Fibroblast of peridontal ligament (primary cell): ENCODE data around the gene ZNF561.
"Not testable (repeated sequence)": the region's sequence is repeated elsewhere in the genome, so short reads cannot be mapped to it uniquely, and the experiment has no call there.

ENCODE experiments used
- DNase-seq: peaks from one replicate; pipeline ENCODE4 v3.0.0-alpha.2; 2010; ENCODE audit errors: extremely low read depth

ZNF561 gene

DNA sequence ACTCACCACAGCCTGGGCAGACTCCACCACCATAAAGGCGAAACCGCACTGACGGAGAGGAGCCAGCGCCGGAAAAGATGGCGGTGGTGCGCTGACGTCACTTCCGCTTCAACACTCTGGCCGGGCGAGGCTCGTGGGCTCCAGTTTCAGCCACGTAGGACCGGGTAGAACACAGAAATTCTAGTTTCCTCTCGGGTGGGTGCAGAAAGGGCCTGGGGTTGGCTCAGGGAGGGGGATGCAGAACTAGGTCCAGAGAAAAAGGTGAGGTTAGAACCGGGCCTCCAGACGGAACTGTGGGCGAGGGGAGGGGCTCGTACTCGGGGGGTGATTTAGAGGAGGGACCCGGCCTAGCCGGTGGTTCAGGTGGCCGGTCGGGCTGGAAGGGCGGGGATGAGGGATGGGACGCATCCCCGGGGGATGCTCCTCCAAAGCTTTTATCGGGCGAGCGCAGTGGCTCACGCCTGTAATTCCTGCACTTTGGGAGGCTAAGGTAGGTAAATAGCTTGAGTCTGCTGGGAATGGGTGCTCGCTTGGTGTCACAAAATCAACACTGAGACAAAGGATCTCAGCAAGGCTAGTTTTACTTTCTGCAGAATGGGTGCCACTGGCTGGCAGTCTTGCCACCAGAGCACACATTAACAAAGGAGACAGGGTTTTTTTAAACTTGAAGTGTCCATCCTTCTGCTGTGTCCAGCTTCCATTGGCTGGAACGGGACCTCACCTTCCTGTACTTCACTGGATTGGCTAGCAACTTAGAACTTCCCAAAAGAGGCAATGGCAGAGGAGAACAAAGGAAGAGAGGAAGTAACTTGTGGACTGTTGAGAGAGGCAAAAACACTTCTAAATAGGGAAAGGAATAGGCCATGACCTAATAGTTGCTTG is at the start of gene ZNF561:
Gene ZNF561, minus strand, starts transcription at position 77 of the 882 bp plus-strand sequence. CDS start 1,776 bp downstream, outside the sequence.
- DNase-seq, result peak; percentile 91

DNA sequence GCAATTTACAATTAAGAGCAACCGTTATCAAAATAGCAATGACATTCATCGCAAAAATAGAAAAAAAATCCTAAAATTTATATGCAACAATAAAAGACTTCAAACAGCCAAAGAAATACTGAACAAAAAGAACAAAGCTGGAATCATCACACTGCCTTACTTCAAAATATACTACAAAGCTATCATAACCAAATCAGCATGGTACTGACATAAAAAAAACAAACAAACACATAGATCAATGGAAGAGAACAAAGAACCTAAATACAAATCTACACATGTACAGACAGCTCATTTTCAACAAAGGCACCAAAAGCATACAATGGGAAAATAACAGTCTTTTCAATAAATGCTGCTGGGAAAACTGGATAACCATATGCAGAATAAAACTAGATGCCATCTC is 47.5 kb upstream of the ZNF561 start:
- no peak for DNase-seq

DNA sequence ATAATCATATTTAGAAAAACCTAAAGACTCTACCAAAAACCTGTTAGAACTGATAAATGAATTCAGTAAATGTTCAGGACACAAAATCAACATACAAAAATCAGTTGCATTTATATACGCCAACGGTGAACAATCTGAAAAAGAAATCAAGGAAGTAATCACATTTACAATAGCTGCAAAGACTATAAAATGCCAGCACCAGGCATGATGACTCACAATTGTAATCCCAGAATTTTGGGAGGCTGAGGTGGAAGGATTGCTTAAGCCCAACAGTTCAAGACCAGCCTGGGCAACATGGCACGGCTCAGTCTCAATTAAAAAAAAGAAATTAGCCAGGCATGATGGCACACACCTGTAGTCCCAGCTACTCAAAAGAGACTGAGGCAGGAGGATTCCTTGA is 46.9 kb upstream of the ZNF561 start:
- no peak for DNase-seq

DNA sequence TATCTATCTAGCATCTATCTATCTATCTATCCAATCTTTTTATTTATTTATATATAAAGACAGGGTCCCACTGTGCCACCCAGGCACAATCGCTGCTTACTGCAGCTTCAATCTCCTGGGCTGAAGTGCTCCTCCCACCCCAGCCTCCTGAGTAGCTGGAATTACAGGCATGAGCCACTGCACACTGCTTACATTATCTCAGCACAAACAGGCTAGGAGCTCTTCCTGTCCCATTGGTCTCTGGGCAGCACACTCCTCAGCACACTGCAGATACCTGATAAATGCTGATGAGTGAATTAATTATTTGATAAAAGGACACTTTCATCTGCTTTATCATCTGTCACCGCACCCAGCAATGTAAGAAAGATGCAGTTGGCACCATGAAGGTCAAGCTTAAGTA is 37.7 kb upstream of the ZNF561 start:
- DNase-seq, result no peak

DNA sequence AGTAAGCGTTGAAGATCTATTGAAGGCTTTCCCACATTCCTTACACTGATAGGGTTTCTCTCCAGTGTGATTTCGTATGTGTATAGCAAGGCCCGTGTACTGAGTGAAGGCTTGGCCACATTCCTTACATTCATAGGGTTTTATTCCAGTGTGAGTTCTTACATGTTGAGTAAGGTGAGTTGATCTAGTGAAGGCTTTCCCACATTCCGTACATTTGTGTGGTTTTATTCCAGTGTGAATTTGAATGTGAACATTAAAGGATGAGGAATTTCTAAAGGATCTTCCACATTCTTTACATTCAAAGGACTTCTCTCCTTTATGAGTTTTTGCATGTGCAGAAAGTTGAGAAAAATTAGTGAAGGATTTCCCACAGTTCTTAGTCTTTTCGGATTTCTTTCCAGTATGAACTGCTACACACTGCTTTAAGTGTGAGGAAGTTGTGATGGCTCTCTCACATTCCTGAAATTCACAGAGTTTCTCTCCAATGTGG is 32.1 kb upstream of the ZNF561 start:
- DNase-seq, result not testable (repeated sequence)

DNA sequence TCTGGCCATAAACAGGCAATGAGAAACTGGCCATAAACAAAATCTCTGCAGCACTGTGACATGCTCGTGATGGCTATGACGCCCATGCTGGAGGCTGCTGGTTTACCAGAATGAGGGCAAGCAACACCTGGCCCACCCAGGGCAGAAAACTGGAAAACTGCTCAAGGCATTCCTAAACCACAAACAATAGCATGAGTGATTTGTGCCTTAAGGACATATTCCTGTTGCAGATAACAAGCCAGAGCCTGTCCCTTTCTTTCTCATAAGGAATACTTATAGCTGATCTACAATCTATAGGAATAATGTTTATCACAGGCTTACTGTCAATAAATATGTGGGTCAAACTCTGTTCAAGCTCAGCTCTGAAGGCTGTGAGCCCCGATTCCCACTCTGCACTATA is 30.4 kb upstream of the ZNF561 start:
- DNase-seq, result not testable (repeated sequence)

DNA sequence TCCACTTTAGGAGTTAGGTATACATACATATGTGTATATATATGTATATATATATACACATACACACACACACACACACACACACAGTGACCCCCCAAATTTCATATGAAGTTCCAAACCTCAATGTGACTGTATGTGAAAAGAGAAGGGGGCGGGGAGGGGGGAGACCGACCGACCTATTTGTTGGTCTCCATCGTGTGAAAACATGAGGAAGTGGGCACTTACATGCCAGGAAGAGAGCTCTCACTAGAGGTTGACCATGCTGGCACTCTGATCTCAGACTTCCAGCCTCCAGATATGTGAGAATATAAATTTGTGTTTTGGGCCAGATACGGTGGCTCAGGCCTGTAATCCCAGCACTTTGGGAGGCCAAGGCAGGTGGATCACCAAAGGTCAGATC is 29.3 kb upstream of the ZNF561 start:
- no peak for DNase-seq

DNA sequence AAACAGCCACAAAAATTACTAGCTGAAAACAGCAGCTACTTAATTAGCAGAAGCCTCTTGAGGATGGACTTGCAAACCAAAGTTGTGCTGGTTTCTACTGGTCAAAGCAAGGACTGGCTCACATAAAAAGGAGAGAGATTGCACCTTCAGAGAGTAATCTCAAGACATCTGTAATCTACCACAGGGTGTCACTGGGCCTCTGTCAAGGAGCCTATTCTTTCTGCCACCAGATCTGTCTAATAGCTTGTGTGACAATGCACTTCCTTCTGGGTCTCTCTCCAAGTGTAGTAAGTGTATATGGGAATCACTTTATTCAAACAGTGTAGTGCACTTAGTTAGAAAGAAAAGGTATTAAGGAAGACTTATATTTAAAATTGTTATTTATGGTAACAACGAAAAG is 24.4 kb upstream of the ZNF561 start:
- no peak for DNase-seq

DNA sequence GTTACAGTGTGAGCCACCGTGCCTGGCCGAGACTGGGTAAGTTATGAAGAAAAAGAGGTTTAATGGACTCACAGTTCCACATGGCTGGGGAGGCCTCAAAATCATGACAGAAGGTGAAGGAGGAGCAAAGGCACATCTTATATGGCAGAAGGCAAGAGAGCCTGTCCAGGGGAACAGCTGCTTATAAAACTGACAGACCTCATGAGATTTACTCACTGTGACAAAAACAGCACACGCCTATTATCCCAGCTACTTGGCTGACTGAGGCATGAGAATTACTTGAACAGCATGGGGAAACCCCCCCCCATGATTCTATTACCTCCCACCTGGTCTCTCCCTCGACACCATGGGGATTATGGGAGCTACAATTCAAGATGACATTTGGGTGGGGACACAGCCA is 23.4 kb upstream of the ZNF561 start:
- DNase-seq, result no peak

DNA sequence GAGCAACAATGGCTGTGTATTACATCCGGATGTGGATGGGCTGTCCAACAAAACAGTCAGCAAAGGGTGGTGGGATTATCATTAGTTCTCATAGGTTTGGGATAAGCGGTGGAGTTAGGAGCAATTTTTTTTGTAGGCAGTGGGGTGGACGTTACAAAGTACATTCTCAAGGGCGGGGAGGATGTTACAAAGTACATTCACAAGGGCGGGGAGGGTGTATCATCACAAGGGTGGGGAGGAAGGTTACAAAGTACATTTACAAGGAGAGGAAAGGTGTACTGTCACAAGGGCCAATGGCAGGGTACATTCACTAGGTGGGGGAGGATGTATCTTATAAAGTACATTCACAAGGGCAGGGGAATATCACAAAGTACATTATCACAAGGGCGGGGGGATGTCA is 20.8 kb upstream of the ZNF561 start:
- DNase-seq, result no peak

DNA sequence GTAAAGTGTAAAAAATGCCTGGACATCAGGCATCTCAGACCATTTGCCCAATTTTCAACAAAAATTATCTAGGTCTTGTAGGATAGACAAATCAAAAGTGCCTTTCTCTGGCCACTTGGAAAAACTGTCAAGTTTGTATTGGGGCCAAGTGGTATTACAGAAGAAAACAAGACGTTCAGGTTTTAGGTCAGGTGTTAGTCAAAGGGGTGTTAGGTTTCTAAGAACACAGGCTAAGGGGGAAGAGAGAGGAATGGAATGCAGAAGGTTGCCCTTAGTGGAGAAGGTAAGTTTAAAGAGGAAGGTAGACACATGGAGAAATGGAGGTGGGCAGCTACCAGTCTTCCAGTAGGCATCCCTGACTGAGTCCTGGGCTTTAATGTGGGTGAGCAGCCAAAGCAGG is 19.9 kb upstream of the ZNF561 start:
- no peak for DNase-seq

DNA sequence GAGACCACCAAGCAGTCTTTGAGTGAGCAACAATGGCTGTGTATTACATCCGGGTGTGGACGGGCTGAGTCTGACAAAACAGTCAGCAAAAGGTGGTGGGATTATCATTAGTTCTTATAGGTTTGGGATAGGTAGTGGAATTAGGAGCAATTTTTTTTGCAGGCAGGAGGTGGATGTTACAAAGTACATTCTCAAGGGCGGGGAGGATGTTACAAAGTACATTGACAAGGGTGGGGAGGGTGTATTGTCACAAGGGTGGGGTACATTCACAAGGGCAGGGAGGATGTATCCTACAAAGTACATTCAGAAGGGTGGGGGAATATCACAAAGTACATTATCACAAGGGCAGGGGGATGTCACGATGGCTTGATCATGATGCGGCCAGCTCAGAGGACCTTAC is 15.0 kb upstream of the ZNF561 start:
- no peak for DNase-seq

DNA sequence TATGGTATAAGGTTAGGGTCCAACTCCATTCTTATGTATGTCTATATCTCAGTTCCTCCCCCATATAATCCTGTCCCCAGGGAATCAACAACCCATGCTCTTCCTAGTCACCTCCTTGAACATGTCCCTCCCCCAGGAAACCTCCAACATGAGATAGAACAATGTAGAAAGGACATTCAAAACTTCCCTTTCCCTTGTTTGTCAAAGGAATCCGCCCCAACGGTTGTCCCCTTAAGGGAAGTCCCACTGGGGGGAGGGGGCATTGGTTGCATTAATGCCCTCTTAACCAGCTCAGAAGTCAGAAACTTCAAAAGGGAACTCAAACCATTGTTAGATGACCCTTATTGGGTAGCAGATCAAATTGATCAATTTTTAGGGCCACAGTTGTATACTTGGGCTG is 6.8 kb upstream of the ZNF561 start:
- DNase-seq, result no peak

DNA sequence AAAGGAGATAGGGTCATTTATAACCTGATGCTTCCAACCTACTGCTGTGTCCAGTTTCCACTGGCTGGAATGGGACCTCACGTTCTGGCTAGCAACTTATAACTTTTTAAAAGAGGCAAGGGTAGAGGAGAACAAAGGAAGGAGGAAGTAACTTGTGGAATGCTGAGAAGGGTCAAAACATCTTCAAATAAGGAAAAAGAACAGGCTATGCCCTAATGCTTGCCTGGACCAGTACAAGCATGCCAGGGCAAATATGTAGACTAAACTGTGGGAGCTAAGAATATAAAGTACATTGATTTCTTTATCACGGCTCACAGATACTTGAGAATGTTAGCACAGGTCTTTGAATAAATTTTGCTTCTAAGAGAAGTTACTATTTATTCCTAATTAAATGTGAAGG is 1.5 kb upstream of the ZNF561 start:
- DNase-seq, result peak; percentile 31

DNA sequence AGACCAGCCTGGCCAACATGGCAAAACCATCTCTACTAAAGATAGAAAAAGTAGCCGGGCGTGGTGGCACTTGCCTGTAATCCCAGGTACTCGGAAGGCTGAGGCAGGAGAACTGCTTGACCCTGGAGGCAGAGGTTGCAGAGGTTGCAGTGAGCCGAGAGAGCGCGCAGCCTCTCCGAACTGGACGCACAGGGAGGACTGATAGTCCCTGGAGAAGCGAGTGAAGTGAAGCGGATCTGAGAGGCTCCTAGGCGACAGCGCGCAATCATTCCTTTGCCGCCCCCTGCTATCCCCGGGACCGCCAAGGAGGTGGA is 233 bp downstream of the ZNF561 start:
- no peak for DNase-seq

DNA sequence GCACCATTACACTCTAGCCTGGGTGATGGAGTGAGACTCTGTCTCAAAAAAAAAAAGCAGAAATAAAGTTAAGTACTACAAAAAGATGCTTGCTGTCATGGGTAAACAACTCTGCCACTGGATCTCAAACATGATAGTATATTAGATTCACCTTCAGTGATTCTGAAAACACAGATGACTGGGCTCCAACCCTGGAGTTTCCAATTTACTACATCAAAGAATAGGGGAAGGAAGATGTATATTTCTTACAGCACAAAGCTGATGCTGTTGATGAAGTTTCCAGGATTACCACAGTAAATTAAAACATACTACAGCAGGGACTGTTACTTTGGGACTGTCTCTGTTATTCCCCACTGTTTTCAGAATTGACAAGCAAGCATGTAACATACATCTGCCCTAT is 5.2 kb downstream of the ZNF561 start:
- no peak for DNase-seq

DNA sequence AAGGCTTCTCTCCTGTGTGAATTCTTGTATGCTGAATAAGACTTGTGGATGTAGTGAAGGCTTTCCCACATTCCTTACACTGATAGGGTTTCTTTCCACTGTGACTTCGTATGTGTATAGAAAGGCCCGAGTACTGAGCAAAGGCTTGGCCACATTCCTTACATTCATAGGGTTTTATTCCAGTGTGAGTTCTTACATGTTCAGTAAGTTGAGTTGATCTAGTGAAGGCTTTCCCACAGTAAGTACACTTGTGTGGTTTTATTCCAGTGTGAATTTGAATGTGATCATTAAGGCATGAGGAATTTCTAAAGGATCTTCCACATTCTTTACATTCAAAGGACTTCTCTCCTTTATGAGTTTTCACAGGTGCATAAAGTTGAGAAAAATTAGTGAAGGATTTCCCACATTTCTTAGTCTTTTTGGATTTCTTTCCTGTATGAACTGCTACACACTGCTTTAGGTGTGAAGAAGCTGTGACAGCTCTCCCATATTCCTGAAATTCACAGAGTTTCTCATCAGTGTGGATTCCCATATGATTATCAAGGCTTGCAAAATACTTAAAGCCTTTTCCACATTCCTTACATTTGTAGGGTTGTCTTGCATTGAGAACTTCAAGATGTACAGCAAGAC is 10.4 kb downstream of the ZNF561 start:
- no peak for DNase-seq

DNA sequence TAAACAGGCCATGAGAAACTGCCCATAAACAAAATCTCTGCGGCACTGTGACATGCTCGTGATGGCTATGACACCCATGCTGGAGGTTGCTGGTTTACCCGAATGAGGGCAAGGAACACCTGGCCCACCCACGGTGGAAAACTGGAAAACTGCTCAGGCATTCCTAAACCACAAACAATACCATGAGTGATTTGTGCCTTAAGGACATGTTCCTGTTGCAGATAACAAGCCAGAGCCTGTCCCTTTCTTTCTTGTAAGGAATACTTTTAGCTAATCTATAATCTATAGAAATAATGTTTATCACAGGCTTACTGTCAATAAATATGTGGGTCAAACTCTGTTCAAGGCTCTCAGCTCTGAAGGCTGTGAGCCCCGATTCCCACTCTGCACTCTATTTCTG is 12.1 kb downstream of the ZNF561 start:
- no peak for DNase-seq

DNA sequence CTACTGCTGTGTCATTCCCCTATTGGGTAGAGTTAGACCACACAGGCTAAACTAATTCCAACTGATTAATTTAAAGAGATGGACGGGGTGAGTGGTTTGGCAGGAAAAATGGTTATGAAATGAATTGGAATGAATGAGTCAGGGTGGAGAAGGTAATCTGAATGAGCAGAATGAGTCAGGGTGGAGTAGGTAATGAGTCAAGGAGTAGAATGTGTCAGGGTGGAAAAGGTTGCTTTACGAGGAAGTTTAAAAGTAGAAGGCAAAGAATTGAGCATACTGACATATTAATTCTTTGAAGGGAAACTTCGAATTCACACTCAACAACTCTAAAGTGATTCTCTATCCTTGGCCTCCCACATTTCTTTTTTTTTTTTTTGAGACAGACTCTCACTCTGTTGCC is 24.0 kb downstream of the ZNF561 start:
- peak; percentile 68 for DNase-seq

DNA sequence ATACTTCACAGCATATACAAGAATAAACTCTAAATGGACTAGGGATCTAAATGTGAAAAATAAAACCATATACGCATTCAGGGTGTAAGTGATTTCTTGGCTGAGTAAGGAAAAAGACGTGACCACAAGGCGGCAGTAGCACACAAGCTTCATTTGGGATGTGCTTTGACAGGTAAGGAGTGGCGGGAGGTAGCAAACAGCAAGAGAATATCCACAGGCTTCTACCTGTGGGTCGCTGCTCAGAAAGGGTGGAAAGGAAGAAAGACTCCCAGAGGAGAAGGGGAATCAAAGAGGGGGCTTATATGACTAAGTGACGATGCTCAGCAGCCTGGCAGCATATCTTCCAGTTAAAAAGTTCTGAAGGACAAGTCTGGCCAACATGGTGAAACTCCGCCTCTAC is 34.3 kb downstream of the ZNF561 start:
- DNase-seq, result peak; percentile 67

DNA sequence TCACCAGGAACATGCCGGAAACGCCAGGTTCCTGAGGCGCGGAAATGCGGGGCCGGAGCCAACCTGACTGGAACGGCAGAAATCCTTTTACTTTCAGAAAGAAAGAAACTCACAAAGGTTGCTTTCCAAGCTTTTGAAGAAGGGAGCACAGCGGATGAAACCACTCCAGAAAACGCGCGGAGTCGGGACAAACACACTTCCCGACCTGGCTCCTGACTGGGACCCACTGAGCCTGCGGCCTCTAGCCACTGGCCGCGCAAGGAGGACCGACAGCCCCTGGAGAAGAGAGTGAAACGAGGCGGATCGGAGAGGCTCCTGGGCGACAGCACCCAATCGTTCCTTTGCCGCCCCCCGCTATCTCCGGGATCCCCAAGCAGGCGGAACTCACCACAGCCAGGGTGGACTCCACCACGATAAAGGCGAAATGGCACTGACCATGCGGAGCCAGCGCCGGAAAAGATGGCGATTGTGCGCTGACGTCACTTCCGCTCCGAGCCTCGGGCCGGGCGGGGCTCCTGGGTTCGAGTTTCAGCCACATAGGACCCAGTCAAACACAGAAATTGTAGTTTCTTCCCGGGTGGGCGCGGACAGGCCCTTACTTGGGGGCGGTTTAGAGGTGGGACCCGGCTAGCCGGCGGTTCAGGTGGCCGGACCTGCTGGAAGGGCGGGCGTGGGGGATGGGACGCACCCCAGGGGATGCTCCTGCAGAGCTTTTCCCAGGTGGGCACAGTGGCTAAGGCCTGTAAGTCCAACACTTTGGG is 36.8 kb downstream of the ZNF561 start, which contains the start of gene ZNF121:
Gene ZNF121, minus strand, starts transcription at position 432 of the 761 bp plus-strand sequence. CDS start 16,407 bp downstream, outside the sequence.
- DNase-seq, result peak; percentile 77

DNA sequence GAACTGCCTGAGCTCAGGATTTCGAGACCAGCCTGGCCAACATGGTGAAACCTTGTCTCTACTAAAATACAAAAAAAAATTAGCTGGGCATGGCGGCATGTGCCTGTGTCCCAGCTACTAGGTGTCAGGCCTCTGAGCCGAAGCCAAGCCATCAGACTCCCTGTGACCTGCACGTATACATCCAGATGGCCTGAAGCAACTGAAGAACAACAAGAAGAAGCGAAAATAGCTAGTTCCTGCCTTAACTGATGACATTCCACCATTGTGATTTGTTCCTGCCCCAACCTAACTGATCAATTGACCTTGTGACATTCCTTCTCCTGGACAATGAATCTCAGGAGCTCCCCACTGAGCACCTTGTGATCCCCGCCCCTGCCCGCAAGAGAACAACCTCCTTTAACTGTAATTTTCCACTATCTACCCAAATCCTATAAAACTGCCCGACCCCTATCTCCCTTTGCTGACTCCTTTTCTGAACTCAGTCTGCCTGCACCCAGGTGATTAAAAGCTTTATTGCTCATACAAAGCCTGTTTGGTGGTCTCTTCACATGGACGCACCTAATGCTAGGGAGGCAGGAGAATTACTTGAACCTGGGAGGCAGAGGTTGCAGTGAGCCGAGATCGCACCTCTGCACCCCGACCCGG is 38.8 kb downstream of the ZNF561 start:
- DNase-seq, result not testable (repeated sequence)
